Spleen (tissue), 7 donors: ENCODE measurements around the gene PTPRG.

Experiments
- CTCF ChIP-seq, 11 experiments: fragments of 200-600 bp in 7 of 11; fragments of 450-650 bp in 4 of 11; sonication (generic) in 4 of 11; IDR thresholded peaks in 8 of 11; conservative IDR thresholded peaks in 3 of 11; 1 replicate in 7 of 11; 2 replicates in 4 of 11; pipeline versions ENCODE4 v1.4.0 to v1.8.0; 2016 to 2021; ENCODE audit warnings: antibody characterized with exemption in 11 of 11, inconsistent platforms in 4 of 11, mild to moderate bottlenecking in 1 of 11
- POLR2A ChIP-seq, 3 donors: fragments of 450-650 bp; IDR thresholded peaks; one replicate each; pipeline ENCODE4 v1.5.1; 2017; ENCODE audit warnings: antibody characterized with exemption in 3 of 3, mild to moderate bottlenecking in 1 of 3
- donor health status: DM: no; HTN: no; CAD: no; lungs with moderate emphysema.
- donor health status: DM: no; HTN: no; CAD: no.
- donor health status: DM: no; HTN: no; CAD: no.

- TF ChIP-seq CTCF (IDR thresholded peaks at IDR 0.05 in 8 of 11, conservative IDR thresholded peaks at IDR 0.05 in 3 of 11) = no peak
- no peak for TF ChIP-seq POLR2A (IDR thresholded peaks at IDR 0.05)
These were observed 329.2 kb downstream of the PTPRG start for GRCh38 chr3:61890586-61890985.
